ENCODE measurements around the gene LTF.

LTF gene

DNA sequence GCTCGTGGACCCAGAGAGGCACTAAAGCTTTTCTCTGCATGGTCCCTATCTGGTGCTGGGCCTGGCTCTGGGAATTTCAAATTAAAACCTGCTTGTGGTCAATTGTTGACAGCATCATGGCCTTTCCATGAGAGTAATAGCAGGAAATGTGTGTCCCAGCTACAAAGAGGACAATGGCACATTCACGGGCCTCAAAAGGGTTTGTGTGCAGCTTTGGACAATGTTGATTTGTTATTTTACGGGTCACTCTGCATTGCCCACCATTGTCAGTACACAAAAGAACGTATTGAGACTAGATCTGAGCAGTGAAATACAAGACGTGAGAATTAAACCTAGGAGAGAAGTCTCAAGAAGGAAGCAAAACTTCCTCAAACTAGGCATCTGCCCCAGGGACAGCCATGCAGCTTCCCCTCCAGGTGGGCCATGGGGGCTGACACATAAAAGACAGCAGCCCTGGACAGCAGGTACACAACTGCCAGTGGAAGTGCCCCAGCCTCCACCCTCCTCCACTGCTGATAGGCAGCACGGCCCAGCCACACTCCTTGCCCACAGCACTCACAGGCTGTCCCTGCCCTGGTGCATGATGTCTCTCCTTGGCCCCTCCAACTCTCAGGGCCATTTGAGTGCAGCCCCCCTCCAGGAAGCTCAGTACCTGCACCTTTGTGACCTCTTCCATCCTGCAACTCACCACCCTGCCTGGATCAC, 15.9 kb upstream of the LTF start:
- peaks cover under 1 to 1% of the 10 kb centered on the region in 2 donors for H3K9me3 Mint-ChIP-seq
- H3K4me1 Mint-ChIP-seq = no peaks in the 10 kb centered on the region
- H3K27me3 Mint-ChIP-seq = peaks cover 22% of the 10 kb centered on the region
- H3K27ac Mint-ChIP-seq = peak overlapping the region in 1 of 2 donors; percentile 20
- ATAC-seq = no peak
- no peak for DNase-seq
- H3K4me3 Mint-ChIP-seq = no peak overlapping the region

DNA sequence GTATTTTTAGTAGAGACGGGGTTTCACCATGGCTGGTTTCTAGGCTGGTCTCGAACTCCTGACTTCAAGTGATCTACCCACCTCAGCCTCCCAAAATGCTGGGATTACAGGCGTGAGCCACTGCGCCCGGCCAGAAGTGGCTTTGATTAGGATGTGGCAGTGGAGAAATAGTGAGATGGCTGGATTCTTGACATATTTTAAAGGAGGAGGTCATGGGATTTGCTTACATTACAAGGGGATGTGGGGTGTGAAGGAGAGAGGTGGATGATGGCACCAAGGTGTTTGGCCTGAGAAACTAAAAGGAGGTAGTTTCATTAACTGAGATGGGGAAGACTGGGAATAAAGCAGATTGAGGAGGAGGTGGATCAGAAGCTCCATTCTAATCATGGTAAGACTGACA, 15.0 kb upstream of the LTF start:
- Mint-ChIP-seq H3K27me3 (peaks cover 24% of the 10 kb centered on the region), H3K4me3 (no peak overlapping the region), H3K4me1 (no peaks in the 10 kb centered on the region), H3K27ac (no peak overlapping the region), H3K9me3 (peaks cover 10 to 11% of the 10 kb centered on the region in 2 donors)
- DNase-seq (no peak), ATAC-seq (no peak)

DNA sequence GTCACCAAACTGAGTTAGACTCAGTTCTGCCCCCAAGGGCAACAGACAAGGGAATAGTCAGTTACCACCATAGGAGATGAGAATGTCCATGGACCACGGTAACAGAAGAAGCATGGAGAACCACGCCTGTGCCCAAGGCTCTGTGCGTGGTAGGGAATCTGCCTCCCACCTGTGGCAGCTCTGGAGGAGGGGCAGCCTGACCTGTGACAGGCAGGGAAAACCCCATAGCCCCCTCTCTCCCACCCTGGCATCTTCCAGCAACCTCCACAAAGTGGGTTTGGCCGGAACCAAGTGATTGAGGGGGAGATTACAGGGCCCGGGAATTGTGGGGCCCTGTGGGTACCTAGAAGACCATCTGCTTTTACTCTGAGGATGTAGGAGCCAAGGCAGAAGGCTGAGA, 14.3 kb upstream of the LTF start:
- H3K4me1 Mint-ChIP-seq = no peaks in the 10 kb centered on the region
- DNase-seq = no peak
- no peak overlapping the region for H3K27ac Mint-ChIP-seq
- no peak for ATAC-seq
- H3K4me3 Mint-ChIP-seq = no peak overlapping the region
- H3K9me3 Mint-ChIP-seq = peaks cover 15 to 17% of the 10 kb centered on the region in 2 donors
- peaks cover 31% of the 10 kb centered on the region for H3K27me3 Mint-ChIP-seq

DNA sequence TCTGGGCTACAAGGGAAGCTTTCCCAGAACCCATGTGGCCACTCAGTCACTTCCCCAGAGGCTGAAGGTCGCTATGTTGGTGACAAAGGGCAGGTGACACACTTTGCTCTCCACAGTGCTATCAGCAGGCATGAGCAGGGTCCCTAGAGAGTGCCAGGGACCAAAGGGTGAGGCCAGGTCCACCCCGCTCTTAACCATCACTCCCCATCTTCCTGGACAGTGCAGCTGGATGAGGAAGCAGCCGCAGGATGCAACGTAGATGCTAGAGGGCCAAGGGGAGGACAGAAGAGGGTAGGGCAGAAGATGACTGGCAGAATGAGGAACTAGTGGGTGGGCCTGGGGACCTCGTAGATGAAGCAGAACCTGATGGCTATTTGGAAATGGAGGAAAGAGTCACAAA, 13.6 kb upstream of the LTF start:
- ATAC-seq (no peak), DNase-seq (no peak)
- Mint-ChIP-seq H3K9me3 (peaks cover 19 to 24% of the 10 kb centered on the region in 2 donors), H3K27me3 (peaks cover 34% of the 10 kb centered on the region), H3K4me3 (no peak overlapping the region), H3K27ac (no peak overlapping the region), H3K4me1 (no peaks in the 10 kb centered on the region)

DNA sequence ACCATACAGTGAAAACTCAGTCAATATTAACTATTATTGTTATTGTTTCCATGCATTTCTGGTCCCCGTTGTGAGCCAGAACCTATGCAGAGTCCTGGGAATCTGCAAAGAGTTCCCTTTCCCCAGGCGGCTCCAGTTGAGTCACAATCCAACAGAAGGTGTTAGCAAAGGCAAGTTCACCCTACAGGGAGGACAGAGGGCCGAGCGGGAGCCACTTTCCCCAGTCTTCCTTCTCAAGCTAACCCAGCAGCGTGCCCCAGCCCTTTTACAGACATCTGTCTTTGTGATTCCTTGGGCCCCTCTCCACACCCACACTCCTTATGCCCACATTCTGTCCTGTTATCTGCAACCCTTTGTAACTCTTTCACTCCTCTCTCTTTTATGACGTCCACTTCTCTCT, 13.1 kb upstream of the LTF start:
- peaks cover 19 to 24% of the 10 kb centered on the region in 2 donors for H3K9me3 Mint-ChIP-seq
- no peak overlapping the region for H3K4me3 Mint-ChIP-seq
- ATAC-seq = no peak
- no peak overlapping the region for H3K27ac Mint-ChIP-seq
- no peaks in the 10 kb centered on the region for H3K4me1 Mint-ChIP-seq
- no peak for DNase-seq
- H3K27me3 Mint-ChIP-seq = peaks cover 40% of the 10 kb centered on the region

DNA sequence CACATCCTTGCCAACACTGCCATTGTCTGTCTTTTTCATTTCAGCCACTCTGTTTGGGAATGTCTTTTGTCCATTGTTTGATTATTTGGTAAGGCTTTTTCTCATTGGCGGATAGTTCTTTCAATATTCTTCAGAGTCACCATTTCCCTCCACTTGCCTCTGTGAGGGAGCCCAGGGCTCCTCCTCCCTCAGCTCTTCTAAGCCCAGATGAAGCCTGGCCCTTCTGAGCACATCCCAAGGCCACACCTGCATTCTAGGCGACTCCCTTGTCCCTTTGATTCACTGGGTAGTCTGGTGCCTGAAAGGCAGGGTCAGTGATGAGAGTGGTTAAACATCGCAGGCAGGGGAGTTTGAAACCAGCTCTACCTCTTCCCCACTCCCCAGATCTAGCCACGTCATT, 12.4 kb upstream of the LTF start:
- Mint-ChIP-seq H3K4me3 (no peak overlapping the region), H3K4me1 (no peaks in the 10 kb centered on the region), H3K27me3 (peaks cover 46% of the 10 kb centered on the region), H3K27ac (no peak overlapping the region), H3K9me3 (peaks cover 19 to 24% of the 10 kb centered on the region in 2 donors)
- DNase-seq (no peak), ATAC-seq (no peak)

DNA sequence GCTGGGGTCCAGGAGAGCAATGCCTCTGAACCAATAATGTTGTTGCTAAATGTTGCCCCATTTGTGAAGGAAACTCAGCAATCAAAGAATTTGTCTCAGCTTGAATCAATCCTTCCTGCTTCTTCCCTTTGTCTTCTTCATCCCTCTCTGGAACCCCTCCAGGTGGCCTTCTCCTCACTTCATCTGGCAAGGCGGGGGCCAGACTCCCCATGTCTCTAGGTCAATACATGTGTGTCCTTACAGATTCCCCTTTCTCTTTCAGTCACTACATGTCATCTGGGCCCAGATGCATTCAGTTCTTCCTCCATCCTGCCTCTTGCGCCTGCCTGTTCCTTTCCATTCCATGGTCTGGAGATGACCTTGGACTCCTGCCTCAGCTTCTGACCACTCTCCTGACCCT, 8.0 kb upstream of the LTF start:
- ATAC-seq (no peak), DNase-seq (no peak)
- Mint-ChIP-seq H3K9me3 (peaks cover 19 to 24% of the 10 kb centered on the region in 2 donors), H3K4me3 (no peak overlapping the region), H3K27me3 (peaks cover 36% of the 10 kb centered on the region), H3K27ac (peak overlapping the region in 1 of 2 donors; percentile 20), H3K4me1 (no peaks in the 10 kb centered on the region)

DNA sequence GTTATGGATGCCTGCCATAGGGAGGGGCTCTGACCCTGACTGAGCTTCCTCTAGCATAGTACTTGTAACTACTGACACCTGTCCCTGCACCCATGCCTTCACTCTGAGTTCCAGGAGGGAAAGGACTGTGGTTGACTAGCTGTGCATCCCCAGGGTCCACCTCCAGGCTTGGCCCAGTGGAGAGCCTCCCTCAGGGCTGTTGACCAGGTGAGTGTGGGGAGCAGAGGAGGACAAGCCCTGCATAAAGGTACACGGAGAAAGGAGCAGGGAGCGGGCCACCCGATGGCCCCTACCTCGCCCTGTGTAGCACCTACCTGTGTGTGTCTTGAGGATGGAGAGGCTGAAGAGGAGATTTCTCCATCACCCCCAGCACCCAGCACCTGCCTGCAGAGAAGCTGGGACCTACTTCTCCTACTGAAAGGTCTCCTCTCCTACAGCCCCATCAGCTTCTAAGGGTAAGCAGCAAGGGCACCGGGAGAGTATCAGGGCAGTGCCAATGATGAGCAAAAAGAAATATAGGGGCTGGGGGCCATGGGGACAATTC, 6.7 kb upstream of the LTF start:
- DNase-seq (no peak), ATAC-seq (no peak)
- H3K9me3 Mint-ChIP-seq = peaks cover 19 to 24% of the 10 kb centered on the region in 2 donors
- H3K27me3 Mint-ChIP-seq = peaks cover 30% of the 10 kb centered on the region
- no peak overlapping the region for H3K27ac Mint-ChIP-seq
- no peaks in the 10 kb centered on the region for H3K4me1 Mint-ChIP-seq
- H3K4me3 Mint-ChIP-seq = no peak overlapping the region

DNA sequence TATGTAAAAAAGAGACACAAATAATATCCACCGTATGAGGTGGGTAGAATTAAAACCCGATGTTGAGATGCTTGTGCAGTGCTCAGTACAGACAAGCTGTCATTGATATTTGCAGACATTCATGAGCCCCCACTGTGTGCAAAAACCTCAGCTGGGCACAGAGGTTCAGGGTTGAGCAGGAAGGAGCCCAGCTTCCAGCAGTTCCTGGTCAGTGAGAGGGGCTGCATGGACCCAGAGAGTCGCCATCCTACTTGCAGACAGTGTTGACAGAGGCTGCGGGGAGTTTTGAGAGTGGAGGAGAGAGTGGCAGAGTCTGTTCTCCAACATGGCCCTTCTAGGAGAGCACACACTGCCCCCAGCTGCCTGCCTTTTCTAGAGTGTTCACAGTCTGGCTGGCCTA, 6.1 kb upstream of the LTF start:
- Mint-ChIP-seq H3K4me3 (no peak overlapping the region), H3K27ac (no peak overlapping the region), H3K27me3 (peaks cover 36% of the 10 kb centered on the region), H3K9me3 (peaks cover 19 to 24% of the 10 kb centered on the region in 2 donors), H3K4me1 (no peaks in the 10 kb centered on the region)
- DNase-seq (no peak), ATAC-seq (no peak)

DNA sequence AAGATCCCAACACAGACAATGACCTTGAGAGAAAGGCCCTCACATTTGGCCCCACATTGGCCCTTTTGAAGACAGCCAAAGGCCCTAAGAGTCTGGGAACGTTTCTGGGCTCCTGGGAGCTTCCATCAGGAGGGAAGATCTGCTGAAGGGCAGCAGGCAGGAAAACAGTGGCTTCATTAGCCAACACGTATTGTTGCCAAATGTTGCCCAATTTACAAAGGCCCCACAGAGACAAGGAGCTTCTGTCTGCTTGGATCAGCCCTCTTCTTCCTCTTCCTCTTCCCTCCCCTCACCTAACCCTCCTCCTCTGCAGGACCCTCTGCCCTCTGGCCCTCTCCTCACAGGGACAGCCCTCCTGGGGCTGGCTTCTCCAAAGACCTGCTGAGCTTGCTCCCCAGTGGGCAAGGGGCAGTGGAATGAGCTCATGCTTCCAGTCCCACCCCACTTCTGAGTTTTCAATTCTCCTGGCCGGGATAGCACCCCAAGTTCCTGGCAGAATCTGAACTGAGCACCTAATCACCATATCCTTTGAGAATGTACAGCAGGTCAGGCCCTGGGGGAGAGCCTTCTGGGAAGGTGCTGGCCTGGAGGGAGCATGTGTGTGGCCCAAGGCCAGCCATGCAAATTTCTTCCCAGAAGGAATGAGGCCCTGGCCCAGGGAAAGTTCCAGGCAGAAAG, 5.1 kb upstream of the LTF start:
- H3K4me1 Mint-ChIP-seq = peaks cover 2% of the 10 kb centered on the region
- H3K27me3 Mint-ChIP-seq = peaks cover 45% of the 10 kb centered on the region
- no peak overlapping the region for H3K27ac Mint-ChIP-seq
- peaks cover 10 to 15% of the 10 kb centered on the region in 2 donors for H3K9me3 Mint-ChIP-seq
- DNase-seq (no peak), ATAC-seq (no peak)
- no peak overlapping the region for H3K4me3 Mint-ChIP-seq

DNA sequence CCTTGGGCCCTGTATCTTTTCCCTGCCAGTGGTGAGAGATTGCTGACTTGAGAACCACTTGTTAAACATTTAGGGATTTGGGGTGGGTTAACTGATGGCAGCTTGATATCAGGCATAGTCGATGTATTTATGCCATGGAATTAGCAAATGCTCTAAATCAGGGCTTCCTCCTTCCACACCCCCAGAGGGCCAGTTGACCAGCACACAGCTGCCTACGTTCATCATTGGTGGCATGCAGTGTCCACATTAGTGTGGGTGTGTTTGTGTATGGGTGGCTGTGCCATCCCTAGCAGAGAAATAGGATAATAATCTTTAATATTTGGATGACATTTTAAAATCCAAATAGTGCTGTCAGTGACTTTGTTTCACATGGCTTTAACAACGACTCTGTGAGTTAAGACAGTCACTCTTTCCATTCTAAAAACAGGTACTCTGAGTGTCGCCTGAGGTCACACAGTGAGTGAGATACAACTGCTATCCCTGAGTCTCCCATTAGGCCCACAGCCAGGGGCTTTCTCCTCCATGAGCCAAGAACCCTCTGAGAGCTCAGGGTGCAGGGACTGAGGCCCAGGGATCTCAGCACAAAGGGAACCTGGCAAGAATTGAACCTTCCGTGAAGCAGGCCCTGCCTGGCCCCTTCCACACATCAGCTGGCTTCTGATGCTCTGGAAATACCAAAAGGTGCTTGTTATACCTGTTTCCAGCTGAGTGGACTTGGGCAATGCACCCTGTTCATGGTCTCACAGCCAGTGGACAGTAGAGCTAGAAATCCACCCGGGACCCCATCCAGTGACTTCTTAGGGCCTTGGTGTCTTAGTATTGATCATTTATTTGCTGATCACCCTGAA, 4.3 kb upstream of the LTF start:
- Mint-ChIP-seq H3K4me1 (peaks cover 5% of the 10 kb centered on the region), H3K4me3 (no peak overlapping the region), H3K27me3 (peaks cover 45% of the 10 kb centered on the region), H3K27ac (no peak overlapping the region), H3K9me3 (peaks cover 3 to 6% of the 10 kb centered on the region in 2 donors)
- ATAC-seq (no peak), DNase-seq (no peak)

DNA sequence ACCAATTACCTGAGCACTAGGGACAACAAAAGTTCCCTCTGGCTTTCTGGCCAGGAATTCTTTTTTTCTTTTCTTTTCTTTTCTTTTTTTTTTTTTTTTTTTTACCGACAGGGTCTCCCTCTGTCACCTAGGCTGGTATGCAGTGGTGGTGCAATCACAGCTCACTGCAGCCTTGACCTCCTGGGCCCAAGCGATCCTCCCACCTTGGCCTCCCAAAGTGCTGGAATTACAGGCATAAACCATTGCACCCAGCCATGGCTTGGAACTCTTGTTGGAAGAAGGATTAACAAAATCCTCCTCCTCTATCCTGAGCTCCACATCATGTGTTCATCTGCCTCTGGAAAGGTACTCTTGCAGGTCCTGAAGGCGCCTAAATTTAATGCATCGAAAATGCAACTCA, 2.9 kb upstream of the LTF start:
- DNase-seq (no peak), ATAC-seq (no peak)
- H3K9me3 Mint-ChIP-seq = no peaks in the 10 kb centered on the region
- H3K4me1 Mint-ChIP-seq = peaks cover 5% of the 10 kb centered on the region
- no peak overlapping the region for H3K27ac Mint-ChIP-seq
- peaks cover 49% of the 10 kb centered on the region for H3K27me3 Mint-ChIP-seq
- H3K4me3 Mint-ChIP-seq = no peak overlapping the region

DNA sequence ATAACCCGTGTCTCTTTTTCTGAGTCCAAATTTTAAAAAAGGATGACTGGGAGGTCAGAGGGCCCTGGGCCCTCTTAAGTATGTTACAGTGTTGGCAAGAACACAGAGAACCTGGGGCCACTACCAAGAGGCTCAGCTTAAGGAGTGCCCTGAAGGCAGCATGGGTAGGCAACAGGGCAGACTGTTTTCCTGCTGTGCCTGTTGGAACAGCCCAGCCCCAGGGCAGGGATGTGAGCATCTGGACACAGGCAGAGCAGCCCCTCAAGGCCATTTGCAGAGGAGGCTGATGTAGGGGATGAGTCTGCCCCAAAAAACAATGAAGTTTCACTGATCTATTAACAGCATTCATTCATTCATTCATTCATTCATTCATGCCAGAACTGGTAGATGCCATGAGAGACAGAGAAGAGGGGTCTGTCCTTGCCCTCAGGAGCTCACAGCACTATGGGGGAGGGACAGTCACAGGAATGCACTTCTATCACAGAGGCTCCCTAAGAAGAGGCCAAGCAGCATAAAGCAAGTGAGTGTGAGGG, 2.2 kb upstream of the LTF start:
- no peak for ATAC-seq
- no peak for DNase-seq
- Mint-ChIP-seq H3K4me3 (no peak overlapping the region), H3K4me1 (peaks cover 5% of the 10 kb centered on the region), H3K9me3 (no peaks in the 10 kb centered on the region), H3K27me3 (peaks cover 49% of the 10 kb centered on the region), H3K27ac (no peak overlapping the region)

DNA sequence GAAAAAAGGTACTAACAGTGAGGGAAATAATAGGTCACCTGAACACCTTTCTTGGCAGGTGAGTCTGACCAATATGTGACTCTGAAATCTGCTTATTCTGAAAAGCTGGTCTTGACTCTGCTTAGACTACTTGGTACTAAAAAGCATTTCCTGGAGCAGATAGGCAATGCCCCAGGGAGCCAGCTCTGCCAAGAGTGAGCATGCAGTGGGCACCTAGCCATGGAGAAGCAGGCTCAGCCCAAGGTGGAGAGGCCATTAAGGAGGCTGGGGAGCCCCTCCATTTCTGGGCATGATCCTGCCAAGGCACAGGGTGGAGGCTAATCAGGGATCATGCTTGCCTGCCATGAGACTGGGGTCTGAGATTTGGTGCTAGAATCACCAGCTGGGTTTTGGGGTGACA, 1.6 kb upstream of the LTF start:
- peaks cover 54% of the 10 kb centered on the region for H3K27me3 Mint-ChIP-seq
- ATAC-seq (no peak), DNase-seq (no peak)
- no peak overlapping the region for H3K27ac Mint-ChIP-seq
- H3K9me3 Mint-ChIP-seq = no peaks in the 10 kb centered on the region
- peaks cover 5% of the 10 kb centered on the region for H3K4me1 Mint-ChIP-seq
- no peak overlapping the region for H3K4me3 Mint-ChIP-seq

DNA sequence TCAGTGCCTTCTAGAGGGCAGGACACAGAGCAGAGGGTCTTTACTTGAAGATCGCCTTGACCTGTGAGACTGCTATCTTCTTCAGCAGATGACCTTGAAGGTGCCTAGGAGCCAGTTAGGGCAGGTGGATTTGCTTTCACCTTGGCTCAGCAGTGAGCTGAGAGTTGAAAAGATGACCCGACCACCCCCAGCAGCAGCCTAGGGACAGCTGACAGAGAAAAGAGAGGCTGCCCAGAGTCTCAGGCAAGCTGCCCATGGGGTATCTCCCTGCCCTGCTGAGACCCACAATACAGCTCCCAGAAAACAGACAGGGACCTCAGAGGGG, 453 bp upstream of the LTF start:
- no peak for DNase-seq
- ATAC-seq = no peak
- peaks cover 5% of the 10 kb centered on the region for H3K4me1 Mint-ChIP-seq
- H3K4me3 Mint-ChIP-seq = no peak overlapping the region
- H3K27me3 Mint-ChIP-seq = peaks cover 65% of the 10 kb centered on the region
- no peak overlapping the region for H3K27ac Mint-ChIP-seq
- peaks cover 0 to 7% of the 10 kb centered on the region in 2 donors for H3K9me3 Mint-ChIP-seq

DNA sequence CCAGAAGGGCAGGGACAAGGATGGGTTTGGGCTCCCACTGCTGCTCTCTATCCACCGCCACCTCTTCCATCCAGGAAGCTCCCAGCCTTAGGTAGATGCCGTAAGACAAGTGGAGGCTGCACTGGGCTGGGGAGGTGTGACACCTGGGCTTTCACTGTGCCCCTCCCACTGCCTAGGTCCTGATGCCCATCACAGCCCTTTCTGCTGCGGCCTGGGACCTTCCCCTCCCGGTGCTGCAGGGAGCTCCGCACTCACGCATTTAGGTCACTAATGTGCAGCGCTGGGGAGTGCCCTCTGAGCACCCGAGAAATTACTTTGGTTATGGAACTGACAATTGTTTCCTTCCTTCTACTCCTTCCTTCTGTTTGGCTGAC, 850 bp downstream of the LTF start:
- H3K27ac Mint-ChIP-seq = no peak overlapping the region
- H3K9me3 Mint-ChIP-seq = peaks cover 0 to 7% of the 10 kb centered on the region in 2 donors
- no peak overlapping the region for H3K4me3 Mint-ChIP-seq
- peak in 1 of 2 donors; percentile 2 for DNase-seq
- peaks cover 72% of the 10 kb centered on the region for H3K27me3 Mint-ChIP-seq
- peaks cover 5% of the 10 kb centered on the region for H3K4me1 Mint-ChIP-seq
- no peak for ATAC-seq

Measured in stimulated activated naive CD8-positive, alpha-beta T cell treated with anti-CD3 and anti-CD28 coated beads, Interleukin-15, amount 100 ng/mL, for 72 hours (primary cell).